Measurements from ENCODE around the gene FGF11.
A peak's percentile ranks its signal among the peaks of the same experiment; 100 is the strongest.
"Not testable (repeated sequence)": the region's sequence is repeated elsewhere in the genome, so short reads cannot be mapped to it uniquely, and the experiment has no call there.

FGF11 gene

DNA sequence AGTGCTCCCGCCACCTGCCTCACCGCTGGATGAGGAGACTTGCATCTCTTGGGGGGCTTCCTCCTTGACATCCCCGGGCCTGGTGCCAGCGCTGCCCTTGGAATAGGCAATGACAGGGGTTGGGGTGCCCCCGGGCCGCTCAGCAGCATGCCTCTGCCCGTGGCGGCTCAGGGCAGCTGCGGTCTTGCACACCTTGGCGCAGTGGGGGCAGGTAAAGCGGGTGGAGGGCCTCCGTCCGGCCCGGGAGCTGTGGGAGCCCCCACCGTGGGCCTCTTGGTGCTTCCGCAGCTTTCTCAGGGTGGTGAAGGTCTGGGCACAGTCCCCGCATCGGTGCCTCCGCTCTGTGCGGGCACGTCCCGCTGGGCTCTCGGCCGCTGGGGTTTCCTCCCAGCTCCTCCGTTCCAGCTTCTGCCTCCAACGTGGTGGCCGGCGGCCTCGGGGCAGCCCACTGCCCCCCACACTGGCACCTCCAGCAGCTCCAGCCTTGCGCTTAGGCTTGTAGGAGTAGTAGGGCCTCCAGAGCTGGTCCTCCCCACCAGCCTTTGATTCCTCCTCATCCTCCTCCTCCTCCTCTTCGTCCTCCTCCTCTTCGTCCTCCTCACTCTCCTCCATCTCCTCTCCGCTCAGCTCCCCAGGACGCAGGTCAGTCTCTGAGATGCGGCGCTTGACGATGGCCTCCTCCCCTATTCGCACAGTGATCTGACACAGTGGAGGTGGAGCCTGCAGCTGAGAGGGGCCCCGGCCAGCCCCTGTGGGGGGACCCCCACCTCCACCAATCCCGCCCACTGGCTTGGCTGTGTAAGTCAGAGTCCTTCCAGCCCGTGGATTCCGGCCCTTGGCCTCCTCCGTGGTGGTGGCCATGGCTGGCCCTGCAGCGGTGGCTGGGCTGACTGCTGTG is 23.4 kb downstream of the FGF11 start:
- DNase-seq = no peak

DNA sequence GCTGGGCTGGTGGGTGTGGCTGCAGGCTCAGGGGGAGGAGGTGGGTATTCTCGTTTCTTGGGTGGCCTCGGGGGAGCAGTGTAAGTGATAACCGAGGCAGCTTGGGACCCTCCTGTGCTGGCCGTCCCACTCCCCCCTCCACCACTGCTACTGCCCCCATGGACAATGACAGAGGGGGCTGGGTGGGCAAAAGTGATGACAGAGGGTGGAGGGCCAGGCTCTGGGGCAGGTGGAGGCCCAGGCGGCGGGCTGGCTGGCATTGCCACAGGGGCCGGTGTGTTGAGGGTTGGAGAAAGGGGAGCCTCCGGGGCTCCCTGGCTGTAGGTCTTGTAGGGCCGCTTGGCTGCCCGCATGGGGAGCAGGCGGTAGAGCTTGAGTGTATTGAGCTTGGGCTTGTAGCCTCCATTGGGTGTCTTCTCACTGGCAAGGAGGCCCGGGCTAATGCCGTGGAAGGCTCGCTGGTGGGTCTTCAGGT is 24.1 kb downstream of the FGF11 start:
- DNase-seq = no peak

DNA sequence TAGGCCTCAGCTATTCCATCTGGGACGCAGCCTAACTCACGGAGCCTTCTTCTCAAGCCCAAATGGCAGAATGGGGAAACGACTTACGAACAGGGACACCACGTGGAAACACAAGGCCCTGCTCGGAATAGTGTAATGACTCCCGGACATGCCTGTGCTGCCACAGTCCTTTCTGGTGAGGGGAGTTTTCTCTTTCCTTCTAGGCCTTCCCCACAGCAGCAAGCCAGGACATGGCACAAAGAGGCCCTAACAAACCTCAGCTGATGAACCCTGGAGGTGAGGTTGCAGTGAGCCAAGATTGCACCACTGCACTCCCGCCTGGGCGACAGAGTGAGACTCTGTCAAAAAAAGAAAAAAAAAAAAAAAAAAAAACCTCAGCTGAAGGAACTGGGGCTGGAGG is 24.8 kb downstream of the FGF11 start:
- no peak for DNase-seq

DNA sequence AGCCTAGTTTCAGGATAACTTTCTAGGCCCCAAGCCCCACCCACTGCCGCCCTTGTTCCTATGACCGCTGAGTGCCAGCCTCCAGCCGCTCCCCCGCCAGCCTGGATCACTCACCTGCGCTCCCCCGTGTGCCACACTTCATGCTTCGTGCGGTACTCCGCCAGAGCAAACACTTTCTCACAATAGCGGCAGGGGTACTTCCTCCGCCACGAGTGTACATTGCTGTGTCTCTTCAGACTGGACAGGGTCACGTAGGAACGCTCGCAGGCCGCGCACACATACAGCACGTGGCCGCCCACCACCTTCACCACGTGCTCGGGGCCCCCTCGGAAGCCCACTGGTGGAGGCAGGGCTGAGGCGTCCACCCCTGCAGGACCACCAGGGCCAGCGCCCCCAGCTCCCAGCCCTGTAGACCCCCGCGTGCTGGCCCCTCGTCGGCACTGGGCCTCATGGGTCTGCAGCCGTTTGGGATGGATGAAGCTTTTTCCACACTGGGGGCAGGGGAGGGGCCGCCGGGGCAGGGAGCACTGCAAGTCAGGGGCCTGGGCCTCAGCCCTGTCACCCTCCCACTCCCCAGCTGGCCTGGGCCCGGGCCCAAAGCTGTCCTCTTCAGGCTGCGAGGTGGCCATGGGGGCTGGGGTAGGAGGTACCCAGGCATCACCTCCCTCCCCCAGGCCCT is 26.4 kb downstream of the FGF11 start:
- DNase-seq = peak; percentile 50

DNA sequence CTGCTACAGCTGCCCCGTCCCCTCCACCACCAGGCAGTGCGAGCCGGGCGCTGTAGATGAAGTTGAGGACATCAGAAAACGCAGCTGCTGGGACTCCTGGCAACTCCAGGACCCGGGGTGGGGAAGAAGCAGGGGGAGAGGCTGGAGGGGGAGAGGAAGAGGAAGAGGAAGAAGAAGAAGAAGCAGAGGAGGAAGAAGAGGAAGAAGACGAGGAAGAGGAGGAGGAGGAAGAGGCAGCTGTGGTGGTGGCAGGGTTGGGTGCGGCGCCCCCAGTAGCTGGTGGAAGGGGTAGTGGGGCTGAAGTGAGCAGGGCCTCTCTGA is 27.0 kb downstream of the FGF11 start:
- no peak for DNase-seq

DNA sequence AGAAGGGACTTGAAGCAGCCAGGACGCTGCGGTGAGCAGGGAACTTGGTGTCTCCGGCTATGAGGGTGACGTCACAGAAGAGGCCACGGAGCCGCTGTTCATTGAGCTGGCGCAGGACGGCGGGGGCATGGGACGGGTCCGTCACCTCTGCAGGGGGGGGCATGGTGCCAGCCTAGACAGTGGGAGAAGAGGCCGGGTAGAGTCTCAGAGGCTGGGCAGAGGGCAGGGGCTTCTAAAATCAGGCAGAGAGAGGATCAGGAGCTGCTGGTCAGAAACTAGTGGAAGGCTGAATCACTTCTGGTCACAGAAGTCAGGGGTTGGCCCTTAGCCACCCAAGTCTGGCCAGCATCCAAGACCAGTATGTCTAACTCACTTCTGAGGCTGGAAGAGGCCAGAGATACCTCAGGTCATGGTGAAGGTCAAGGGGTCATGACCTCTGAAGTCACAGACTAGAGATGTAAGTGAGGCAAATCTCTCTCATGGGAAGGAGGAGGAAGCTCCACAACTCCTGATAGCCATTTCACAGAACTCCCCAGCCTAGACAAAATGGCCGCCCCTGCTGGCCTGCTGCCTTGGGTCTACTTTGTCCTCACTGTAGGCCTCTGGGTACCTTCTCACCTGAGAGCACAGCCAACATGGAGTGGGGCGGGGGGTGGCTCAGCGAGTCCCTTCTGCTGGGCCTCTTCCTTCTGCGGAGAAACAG is 27.5 kb downstream of the FGF11 start:
- DNase-seq = no peak

DNA sequence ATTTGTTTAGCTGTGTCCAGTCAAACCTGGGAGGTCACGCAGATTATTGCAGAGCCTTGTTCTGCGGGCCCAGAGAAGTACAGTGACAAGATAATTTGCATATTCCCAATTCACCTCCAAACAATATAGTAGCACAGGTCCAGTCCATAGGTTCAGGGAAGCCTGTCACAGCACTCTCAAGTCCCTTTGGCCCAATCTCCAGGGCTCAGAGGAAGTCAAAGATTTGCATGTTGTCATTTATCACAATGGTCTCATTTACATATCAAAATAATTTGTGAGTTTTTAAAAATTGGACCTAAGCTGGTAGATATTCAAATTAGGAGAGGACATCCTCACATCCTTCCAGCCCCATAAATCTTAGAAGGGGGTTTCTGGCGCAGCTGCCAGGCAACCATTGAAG is 28.2 kb downstream of the FGF11 start:
- DNase-seq = no peak

DNA sequence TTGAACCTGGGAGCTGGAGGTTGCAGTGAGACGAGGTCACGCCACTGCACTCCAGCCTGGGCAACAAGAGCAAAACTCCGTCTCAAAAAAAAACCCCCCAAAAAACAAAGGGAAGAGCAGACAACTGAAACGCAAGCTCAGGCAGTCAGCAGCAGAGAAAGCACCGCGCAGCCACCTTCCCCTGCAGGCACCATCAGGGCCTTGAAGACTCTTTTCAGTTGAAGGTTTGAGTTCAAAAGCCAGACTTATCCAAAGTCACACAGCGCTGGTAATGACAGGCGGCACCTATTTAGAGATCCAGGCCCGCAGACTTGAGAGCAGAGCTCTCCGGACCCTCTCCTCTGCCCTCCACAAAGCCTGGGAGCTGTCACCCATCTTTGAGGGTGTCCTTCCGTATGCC is 29.0 kb downstream of the FGF11 start:
- no peak for DNase-seq

DNA sequence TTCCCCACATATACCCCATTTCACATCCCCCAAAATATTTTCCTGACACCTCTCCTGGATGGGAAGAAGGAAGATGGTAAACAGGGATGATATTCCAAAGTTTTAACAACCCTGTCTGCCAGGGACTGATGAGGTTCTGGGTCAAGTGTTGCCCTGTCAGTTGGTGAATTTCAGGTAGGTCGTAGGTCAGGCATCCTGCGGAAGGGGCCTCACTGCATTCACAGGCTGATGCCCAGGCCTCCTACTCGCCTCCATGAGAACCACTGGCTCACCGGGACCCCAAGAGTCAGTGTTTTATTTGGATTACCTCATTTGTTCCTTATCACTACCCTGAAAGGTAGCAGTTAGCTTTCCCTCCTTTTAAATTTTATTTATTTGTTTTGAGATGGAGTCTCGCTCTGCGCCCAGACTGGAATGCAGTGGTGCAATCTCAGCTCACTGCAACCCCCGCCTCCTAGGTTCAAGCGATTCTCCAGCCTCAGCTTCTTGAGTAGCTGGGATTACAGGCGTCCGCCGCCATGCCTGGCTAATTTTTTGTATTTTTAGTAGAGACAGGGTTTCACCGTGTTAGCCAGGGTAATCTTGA is 29.6 kb downstream of the FGF11 start:
- DNase-seq = peak; percentile 54

DNA sequence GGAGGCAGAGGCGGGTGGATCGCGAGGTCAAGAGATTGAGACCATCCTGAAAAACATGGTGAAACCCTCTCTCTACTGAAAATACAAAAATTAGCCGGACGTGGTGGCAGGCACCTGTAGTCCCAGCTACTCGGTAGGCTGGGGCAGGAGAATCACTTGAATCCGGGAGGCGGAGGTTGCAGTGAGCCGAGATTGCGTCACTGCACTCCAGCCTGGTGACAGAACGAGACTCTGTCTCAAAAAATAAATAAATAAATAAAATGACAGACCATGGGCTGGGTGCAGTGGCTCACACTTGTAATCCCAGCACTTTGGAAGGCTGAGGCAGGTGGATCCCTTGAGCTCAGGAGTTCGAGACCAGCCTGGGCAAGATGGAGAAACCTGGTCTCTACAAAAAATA is 30.5 kb downstream of the FGF11 start:
- not testable (repeated sequence) for DNase-seq

DNA sequence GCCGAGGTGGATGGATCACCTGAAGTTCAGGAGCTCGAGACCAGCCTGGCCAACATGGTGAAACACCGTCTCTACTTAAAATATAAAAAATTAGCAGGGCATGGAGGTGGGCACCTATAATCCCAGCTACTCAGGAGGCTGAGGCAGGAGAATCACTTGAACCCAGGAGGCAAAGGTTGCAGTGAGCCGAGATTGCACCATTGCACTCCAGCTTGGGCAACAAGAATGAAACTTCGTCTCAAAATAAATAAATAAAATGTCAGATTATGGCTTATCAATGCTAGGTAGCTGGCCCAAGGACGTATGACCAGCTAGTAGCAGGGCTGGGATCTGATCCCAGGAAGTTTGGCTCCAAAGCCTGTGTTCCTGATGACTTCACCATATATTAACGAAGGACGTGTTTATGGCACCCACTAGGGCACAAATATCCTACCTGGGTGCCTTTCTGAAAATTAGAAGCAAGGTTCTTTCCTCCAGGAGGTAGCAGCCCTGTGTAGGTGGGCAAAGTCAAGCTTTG is 31.2 kb downstream of the FGF11 start:
- DNase-seq = not testable (repeated sequence)

DNA sequence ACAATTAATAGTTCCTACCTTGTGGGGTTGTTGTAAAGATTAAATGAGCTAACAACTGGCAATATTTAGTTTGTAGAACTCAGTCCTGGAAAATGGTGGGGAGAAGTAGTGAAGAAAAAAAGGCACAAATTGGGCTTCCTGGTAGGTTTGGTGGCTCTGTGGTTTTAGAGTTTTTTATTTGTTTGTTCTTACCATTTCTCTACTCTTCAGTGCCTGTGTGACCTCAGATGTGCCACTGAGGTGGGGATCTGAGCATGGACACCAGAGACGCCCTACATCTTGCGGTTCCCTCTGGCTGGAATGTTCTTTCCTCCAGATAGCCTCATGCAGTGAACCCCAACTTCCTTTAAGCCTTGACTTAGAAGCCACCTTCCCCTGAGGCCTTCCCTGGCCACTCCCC is 32.4 kb downstream of the FGF11 start:
- DNase-seq = no peak

DNA sequence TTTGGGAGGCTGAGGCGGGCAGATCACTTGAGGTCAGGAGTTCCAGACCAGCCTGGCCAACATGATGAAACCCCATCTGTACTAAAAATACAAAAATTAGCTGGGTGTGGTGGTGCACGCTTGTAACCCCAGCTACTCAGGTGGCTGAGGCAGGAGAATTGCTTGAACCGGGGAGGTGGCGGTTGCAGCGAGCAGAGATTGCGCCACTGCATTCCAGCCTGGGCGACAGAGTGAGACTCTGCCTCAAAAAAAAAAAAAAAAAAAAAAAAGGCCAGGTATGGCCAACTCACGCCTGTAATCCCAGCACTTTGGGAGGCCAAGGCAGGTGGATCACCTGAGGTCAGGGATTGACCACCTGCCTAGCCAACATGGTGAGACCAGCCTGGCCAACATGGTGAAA is 35.5 kb downstream of the FGF11 start:
- not testable (repeated sequence) for DNase-seq

DNA sequence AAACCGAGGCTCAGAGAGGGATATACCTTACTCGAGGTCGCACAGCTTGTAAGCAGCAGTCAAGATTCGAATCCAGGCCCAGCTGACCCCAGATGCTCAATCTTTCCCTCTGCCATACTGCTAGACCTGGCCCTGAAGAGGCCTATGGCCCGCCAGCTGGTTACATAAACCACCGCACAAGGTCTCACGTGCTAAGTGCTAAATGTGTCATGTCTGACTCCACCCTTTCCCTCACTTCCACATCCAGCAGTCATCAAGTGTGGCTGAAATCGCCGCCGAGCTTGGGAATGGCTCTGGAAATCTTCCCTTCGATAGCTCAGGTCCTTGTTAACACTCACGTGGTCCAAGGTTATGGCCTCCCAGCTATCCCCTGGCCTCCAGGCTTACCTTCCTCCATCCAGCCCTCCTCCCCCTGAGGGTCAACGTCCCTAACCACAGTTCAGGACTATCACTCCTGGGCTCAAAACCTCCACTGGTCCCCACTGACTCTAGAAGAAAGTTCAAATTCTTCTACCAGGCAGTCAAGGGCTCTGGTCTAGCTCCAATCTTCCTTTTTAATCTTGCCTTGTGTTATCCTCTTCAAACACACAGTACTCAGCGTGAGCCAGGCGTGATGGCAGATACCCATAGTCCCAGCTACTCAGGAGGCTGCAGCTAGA is 36.6 kb downstream of the FGF11 start:
- DNase-seq = no peak

DNA sequence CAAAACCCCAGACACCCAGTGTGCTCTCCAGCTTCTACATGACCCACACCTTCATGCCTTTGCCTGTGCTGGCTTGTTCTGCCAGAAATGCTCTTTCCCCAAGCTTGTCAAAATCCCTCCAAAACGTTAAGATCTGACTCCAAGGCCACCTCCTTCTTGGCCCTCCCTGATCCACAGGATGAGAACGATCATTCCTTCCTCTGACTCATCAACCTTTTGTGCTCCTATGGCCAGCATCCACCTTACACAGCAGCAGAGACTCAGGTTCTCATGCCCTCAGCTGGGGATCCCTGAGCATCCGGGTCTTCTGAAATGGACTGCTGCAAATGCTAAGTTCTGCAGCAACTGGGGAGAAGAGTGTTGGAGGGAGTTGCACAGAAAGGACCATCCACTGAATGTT is 37.2 kb downstream of the FGF11 start:
- no peak for DNase-seq

DNA sequence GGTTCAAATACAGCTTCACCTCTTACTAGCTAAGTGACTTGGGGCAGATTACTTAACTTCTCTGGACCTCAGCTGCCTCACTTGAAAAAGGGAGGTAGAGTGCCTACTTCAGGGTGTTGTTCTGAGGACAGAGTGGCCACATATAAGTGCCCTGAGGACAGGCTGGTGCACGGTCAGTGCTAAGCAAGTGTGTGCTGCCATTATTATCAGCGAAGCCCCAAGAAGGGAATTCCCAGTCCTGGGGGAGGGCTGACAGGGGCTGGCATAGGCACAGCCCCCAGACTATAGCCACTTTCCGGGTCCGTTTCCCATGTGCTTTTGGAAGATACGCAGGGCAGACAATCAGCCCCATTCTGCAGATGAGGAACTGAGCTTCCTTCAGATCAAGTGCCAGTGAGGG is 37.6 kb downstream of the FGF11 start:
- no peak for DNase-seq

DNA sequence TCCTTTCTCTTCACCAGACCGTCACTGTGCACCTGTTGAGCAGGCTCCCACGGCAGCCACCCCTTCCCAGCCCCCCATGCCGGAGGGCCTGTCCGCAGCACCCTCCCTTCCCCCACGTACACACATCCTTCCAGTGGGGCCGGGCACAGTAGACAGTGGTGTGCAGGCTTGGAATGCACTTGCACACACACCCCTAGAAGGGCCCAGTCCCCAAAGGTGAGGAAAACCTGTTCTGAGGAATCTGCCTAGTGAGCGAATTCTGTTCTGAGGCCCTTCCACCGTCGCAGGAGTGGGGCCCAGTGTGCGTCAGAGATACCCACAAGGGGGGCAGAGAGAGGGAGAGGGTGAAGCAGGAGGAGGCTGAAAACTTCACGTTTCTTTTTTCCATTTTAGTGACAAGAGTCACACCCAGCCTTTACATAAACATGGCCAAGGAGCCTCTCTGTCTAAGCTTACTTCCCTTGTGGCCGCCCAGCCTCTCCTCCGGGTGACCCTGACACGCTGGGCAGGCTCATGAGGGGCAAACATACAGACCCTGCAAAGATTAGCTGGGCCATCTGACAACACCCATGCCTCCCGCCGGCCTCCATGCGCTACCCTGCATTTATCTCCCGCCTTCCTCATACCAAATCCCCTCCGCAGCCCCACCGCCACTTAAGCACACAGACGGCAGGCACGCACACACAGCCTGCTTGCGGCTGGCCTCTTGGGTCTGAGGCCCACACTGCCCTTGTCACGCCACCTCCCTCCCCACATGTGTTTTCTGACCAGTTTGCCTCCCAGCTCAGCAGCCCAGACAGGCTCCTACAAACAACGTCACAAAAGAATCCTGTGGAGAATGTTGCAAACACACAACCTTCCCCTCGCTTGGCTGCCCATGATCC is 38.3 kb downstream of the FGF11 start:
- peak; percentile 70 for DNase-seq

DNA sequence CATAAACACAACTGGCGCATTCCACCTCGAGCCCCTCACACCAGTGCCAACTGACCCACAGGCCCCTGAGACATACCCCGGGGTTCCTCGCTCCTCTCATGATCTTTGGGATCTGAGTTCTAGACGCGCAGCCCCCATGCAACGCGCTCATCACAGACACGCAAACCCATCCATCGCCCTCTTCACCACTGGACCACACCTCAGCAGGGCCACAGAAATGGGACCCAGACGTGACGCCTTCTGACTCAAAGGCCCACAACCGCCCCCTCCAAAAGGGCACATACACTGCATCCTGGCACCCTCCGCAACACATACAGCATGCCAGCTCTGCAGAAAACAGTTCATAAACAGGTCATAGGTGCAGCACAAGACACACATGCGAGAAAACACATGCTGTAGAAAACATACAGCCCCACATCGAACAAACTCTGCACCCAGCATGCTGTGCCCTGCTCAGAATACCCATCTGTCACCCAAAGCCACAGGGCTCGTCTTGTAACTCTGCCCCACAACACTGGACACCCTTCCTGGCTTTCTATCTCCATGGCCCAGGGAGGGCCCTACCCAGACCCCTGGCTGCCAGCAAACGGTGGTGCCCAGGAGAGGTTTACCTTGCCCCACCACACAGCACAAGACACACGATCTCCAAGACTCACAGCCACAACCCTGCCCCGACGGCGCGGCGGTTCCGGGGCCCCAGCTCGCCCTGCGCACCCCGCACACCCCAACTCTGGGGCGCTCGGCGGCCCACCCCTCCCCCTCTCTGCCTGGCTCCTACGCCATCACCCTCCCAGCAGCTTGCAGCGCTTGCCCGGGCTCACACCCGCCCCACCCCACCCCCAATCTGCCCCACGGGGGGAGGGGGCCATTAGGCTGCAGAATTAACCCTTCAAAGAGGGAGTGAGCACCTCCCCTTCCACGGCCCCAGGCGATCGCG is 39.2 kb downstream of the FGF11 start:
- peak; percentile 79 for DNase-seq

DNA sequence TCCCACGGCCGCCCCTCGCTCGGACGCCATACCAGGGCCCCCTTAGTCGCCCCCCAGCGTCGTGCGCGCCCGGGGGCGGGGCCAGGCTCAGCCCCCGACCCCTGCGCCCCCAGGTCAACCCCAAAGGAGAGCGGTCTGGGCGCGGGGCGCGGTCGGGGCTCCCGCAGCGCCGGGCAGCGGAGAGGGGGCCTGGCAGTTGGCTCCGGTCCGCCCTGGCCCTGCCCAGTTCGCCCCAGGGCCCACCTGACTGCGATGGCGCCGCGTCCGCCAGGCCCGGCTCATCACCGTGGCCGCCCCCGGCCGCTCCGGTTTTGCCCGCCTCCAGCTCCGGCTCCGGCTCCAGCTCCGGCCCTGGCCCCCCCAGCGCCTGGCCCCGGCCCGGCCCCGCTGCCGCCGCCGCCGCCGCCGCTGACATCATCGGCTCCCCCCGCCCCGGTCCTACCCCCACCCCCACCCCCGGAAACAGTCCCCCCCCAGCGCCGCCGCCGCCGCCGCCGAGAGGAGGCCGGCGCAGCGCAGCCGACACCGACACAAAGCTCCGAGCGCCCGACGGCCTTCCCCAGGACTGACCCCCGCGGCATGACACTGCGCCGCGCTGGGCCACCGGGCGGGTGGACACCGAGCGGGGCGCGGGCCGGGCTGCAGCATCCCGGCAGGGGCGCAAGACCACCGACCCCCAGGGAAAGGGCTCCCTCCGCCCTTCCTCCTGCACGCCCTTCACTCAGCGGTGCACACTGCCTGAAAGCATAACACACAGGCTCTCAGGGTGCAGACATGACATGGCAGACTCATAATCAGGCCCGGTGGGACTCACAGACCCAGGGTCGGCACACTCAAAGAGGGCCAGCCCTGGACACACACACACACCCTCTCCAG is 40.1 kb downstream of the FGF11 start, which contains the start of gene ZBTB4:
Gene ZBTB4, minus strand, starts transcription at position 419 of the 876 bp plus-strand sequence. CDS start 12,830 bp downstream, outside the sequence.
- peak; percentile 92 for DNase-seq

Measured in right kidney (tissue), 1 donor.